ENCODE results near the gene FADS6. TPM values are rescaled to one million over a fixed set of nuclear protein-coding genes. Genes with fewer than 3 reads are reported as not detected.

Gene FADS6
- total RNA-seq, 1 donor from 2014 or later = not detected

GRCh38 chr17:74832421-74832820 lies 61.0 kb downstream of the FADS6 start:
- DNase-seq (ENCODE audit: low spot score) = no peak

- DNase-seq (ENCODE audit: low spot score) = no peak
Observed at GRCh38 chr17:74831444-74832146, 61.8 kb downstream of the FADS6 start.

- no peak for DNase-seq (ENCODE audit: low spot score)
Observed at GRCh38 chr17:74830861-74831260, 62.6 kb downstream of the FADS6 start.

- no peak for DNase-seq (ENCODE audit: low spot score)
Observed at GRCh38 chr17:74827800-74828199, 65.6 kb downstream of the FADS6 start.

Other genes starting within 250 kb of the FADS6 start
- 3.1 TPM for gene CD300LF, start 180.7 kb downstream of the FADS6 start, total RNA-seq (ENCODE audit: insufficient read depth, low replicate concordance)
- 4.6 TPM for gene RAB37, start 156.4 kb downstream of the FADS6 start, total RNA-seq (ENCODE audit: insufficient read depth, low replicate concordance)
- 12.5 TPM for gene NHERF1, start 145.0 kb downstream of the FADS6 start, total RNA-seq (ENCODE audit: insufficient read depth, low replicate concordance)
- gene NAT9, start 117.3 kb downstream of the FADS6 start, total RNA-seq (ENCODE audit: insufficient read depth, low replicate concordance) = 18.1 TPM
- gene GRIN2C, start 33.7 kb downstream of the FADS6 start, total RNA-seq (ENCODE audit: insufficient read depth, low replicate concordance) = 4.1 TPM
- gene FDXR, start 20.6 kb downstream of the FADS6 start, total RNA-seq (ENCODE audit: insufficient read depth, low replicate concordance) = 1.7 TPM
- 2.9 TPM for gene USH1G, start 29.6 kb upstream of the FADS6 start, total RNA-seq (ENCODE audit: insufficient read depth, low replicate concordance)
- gene OTOP2, start 30.6 kb upstream of the FADS6 start, total RNA-seq (ENCODE audit: insufficient read depth, low replicate concordance) = 0.72 TPM
- not detected for gene OTOP3, start 42.3 kb upstream of the FADS6 start, total RNA-seq (ENCODE audit: insufficient read depth, low replicate concordance)
- 8.9 TPM for gene HID1, start 79.1 kb upstream of the FADS6 start, total RNA-seq (ENCODE audit: insufficient read depth, low replicate concordance)
- 3.1 TPM for gene CDR2L, start 94.0 kb upstream of the FADS6 start, total RNA-seq (ENCODE audit: insufficient read depth, low replicate concordance)
- 24.6 TPM for gene MRPL58, start 119.0 kb upstream of the FADS6 start, total RNA-seq (ENCODE audit: insufficient read depth, low replicate concordance)
- 231 TPM for gene ATP5PD, start 153.3 kb upstream of the FADS6 start, total RNA-seq (ENCODE audit: insufficient read depth, low replicate concordance)
- gene KCTD2, start 153.6 kb upstream of the FADS6 start, total RNA-seq (ENCODE audit: insufficient read depth, low replicate concordance) = 21.2 TPM
- 20.7 TPM for gene SLC16A5, start 194.3 kb upstream of the FADS6 start, total RNA-seq (ENCODE audit: insufficient read depth, low replicate concordance)
- 2.6 TPM for gene ARMC7, start 216.3 kb upstream of the FADS6 start, total RNA-seq (ENCODE audit: insufficient read depth, low replicate concordance)
- 47.7 TPM for gene NT5C, start 238.1 kb upstream of the FADS6 start, total RNA-seq (ENCODE audit: insufficient read depth, low replicate concordance)